Sciatic nerve (tissue), 2 donors: ENCODE data around the gene ACKR3. TPM values are rescaled to one million over a fixed set of nuclear protein-coding genes. Genes with fewer than 3 reads are reported as not detected.
A peak's percentile ranks its signal among the peaks of the same experiment; 100 is the strongest.

Source experiments
- ATAC-seq: fragments of 200-7000 bp; cut with Tn5 transposase; one replicate; pipeline ENCODE4 v1.9.1; 2020; ENCODE audit warnings: mild to moderate bottlenecking, moderate library complexity
- DNase-seq: peaks from one replicate; pipeline ENCODE4 v3.0.0-alpha.2; 2020; ENCODE audit warnings: low spot score
- intact Hi-C: fragments of 100-400 bp; cut with DNase I; formaldehyde crosslinking; loops from one replicate; pipeline ENCODE4 v1.14.2; 2022
- total RNA-seq: library from RNA; stranded (reverse); fragmentation: NEBNext Ultra II Directional; extraction: Animal tissue kit (Norgen Biotek cat#: 25700); gene quantifications from one replicate; pipeline ENCODE4 v1.2.1, GENCODE V29; 2021
- donor health status: DM: no; HTN: no; CAD: no.
- donor health status: DM: no; HTN: no; CAD: no.

ACKR3 gene
- total RNA-seq = 90.5 TPM

DNA sequence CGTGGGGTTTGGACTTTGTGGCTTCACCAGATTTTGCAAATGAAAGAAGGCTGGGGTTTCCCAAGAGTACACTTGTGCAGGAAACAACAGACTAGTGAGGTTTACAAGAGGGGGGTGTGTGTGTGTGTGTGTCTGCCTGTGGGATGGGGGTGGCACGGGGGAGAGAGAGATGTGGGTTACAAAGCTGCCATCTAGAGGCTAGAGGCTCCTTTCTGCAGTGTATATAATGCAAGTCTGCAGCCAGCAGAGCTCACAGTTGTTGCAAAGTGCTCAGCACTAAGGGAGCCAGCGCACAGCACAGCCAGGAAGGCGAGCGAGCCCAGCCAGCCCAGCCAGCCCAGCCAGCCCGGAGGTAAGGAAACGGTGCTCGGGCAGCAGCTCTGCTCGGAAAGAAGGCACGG is at the start of gene ACKR3:
TSS of gene ACKR3 (plus strand) at position 253 of the 401 bp plus-strand sequence. CDS start 10,641 bp downstream, outside the sequence.
- ATAC-seq = peak; percentile 89
- intact Hi-C loops = no loop called here
- DNase-seq = peak; percentile 87

DNA sequence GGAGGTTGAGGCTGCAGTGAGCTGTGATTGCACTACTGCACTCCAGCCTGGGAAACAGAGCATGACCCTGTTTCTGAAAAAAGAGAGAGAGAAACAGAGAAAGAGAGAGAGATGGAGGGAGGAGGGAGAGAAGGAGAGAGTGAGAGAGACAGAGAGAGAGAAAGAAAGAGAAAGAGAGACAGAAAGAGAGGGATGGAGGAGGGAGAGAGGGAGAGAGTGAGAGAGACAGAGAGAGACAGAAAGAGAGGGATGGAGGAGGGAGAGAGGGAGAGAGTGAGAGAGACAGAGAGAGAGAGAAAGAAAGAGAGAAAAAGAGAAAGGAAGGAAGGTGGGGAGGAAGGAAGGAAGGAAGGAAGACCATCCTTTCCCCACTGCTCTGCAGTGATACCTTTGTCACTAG is 48.1 kb upstream of the ACKR3 start:
- DNase-seq (no peak), ATAC-seq (no peak)
- intact Hi-C loops = loop anchor here (1.0 kb wide), 1 partner anchor 31 kb away; no protein-coding TSS in a partner anchor

DNA sequence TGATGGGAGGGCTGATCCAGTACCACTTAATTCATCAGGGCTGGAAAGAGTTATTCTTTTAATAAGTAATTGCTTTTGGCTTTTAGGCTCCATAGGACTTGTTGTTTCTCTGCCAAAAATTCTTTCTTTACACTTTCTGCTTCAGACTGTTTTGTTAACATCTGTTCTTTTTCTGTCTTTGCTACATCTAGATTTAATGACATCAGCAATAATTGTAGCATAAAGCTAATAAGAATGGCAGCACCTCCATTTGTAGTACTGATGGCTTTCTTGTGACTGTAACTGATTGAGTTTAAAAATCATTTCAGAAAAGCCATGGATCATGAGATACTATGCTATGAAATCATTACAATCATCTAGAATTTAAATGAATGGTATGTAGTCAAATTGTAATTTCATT is 46.4 kb upstream of the ACKR3 start:
- ATAC-seq = no peak
- intact Hi-C loops = no loop called here
- DNase-seq = no peak

DNA sequence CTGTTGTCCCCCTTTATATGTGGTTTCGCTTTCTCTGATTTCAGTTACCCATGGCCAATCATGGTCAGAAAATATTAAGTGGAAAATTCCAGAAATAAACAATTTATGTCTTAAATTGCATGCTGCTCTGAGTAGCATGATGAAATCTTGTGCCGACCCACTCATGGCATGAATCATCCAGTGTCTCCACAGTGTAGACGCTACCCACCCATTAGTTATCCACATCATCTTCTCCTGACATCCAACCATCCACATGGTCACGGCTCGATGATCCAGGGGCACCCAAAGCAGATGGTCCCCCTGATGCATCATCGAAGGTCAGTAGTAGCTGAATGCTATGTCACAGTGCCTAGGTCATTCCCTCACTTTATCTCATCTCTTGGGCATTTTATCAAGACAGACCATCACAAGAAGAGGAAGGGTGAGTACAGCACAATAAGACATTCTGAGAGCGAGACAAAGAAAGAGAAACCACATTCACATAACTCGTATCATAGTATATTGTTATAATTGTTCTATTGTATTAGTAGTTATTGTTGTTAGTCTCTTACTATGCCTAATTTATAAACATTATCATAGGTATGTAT is 44.1 kb upstream of the ACKR3 start:
- DNase-seq (no peak), ATAC-seq (no peak)
- intact Hi-C loops = no loop called here

DNA sequence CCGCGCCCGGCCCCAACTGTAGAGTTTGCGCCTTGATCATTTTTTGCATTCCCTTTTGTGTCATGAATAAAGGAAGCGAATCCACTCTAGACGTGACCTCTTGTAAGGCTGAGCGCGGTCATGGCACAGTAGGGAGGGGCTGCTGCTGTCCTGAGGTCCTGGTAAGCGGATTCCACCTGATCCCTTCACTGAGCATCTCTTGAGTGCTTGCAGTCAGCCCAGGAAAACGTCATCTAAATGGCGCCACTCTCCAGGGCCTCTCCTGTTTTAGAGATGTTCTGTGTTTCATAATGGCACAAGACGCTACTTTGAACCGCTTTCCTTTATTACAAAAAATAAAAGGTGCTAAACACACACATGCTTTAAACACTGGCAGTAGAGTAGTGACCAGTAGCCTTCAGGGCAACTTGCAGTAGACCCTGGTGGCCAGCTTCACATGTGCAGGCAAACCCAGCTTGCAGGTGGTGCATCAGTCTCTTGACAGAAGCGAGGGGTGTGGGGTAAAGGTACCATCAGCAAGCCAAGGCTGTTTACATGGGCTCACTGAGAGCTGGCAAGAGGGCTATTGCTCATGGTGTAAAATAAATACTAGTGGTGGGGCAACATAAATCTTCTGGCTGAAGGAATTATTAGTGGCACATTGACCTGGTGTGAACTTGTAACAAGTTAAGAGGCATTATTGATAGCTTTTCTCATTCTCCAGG is 43.0 kb upstream of the ACKR3 start:
- ATAC-seq = no peak
- intact Hi-C loops = no loop called here
- no peak for DNase-seq

DNA sequence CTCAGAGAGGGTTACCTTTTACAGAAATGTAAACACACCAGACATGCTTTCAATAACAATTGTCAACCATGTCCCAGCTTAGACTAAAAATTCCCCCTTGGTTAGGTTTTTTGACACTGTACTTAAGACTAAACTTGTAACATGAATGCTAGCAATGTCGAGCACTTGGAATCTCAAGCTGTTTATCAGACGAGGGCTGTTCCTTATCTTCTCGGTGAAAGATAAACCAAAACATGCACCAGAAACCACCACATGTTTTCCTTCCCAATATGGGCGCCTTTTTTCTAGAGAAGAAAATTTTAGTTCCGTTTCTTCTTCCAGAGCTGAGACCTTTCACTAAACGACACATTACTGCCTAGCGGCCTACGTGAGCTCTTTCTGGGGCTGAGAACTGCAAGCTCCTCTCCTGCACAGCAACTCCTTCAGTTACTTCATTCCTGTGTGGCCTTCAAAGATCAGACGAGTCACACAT is 42.4 kb upstream of the ACKR3 start:
- intact Hi-C loops = no loop called here
- ATAC-seq (no peak), DNase-seq (no peak)

DNA sequence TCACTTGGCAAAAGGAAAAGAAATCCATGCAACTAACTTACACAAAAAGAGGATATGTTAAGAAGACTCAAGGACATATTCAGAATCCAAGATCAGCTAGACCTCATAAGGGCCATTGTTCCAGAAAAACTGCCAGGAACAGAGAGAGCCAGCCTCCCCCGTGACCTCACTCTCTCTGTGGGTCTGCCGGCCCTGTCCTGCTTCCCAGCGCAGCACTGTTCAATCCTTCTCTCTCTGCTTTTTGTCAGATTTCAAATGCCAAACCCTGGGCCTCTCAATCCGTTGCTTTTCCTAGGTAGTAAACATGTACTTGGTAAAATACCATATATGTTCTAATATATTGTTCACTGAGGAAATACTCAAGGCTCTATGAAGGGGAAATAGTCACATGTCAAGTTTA is 40.0 kb upstream of the ACKR3 start:
- ATAC-seq (no peak), DNase-seq (no peak)
- intact Hi-C loops = no loop called here

DNA sequence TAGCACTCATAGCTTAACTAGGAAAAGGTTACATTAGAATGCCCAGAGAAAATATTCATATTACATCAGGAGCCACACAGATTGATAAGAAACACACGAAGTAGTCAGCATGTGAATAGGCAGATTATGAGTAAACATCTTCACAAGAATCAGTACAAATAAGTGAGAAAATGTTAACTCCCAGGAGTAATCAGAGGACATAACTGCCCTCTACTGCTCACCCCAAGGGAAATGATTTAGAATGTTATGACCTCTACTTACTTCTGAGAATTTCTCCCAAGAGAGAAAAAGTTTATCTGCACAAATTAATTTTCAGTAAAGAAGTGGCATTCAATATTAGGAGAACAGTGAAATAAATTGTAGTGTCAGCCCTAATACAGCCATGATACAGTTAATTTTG is 39.1 kb upstream of the ACKR3 start:
- ATAC-seq (no peak), DNase-seq (no peak)
- intact Hi-C loops = no loop called here

DNA sequence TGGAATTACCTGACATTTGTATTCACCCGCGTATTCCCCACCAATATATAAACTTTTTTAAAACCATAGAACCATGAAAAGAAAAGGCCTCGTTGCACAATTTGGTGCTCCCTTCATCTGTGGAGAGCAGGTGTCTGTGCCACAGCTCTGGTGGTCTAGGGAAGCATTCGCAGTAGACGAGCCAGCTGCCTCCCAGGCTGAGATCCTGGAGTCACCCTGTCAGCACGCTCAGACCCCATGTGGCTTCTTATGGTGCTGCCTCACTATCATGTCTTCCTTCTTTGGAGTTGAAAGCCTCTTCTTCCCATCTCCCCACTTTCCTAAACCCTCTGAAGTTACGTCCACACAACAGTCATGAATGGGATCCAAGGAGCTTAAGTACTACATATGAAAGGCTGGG is 38.4 kb upstream of the ACKR3 start:
- ATAC-seq = no peak
- DNase-seq = no peak
- intact Hi-C loops = no loop called here

DNA sequence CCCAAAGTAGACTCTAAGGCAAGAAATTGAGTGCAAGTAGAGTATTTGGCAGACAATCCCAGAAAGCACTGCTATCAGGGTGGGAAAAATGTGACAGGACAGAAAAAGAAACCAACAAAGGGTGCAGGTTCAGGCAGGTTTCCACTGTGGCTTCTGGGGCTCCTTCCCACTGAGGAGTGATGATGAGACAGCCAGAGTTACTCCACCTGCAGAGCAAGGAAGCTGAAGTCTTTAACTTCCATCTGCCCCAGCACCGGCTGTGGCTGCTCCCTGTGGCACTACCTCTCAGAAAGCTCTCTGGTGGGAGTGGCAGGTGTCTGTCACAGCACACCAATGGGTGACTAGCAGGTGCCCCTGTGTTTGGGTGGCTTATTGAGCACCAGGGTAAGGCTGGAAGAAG is 37.6 kb upstream of the ACKR3 start:
- no peak for ATAC-seq
- intact Hi-C loops = no loop called here
- DNase-seq = no peak

DNA sequence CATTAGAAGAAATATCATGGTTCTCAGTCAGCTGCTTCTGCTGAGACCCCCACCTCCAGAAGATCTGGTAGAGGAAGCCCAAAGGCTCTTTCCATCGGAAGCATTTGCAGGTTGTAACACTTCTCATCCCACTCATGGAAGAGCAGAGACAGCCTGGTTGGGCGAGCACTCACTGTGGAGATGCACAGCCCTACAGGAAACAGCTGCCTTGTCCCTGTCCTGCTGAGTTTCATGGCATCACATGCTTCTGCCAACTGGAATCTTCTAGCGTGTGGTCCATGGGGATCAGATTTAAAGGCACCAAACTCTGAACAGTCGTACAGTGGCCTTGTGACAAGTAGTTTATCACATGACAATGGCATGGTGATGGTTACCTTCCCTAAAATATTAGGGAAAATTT is 36.3 kb upstream of the ACKR3 start:
- no peak for ATAC-seq
- DNase-seq = no peak
- intact Hi-C loops = no loop called here

DNA sequence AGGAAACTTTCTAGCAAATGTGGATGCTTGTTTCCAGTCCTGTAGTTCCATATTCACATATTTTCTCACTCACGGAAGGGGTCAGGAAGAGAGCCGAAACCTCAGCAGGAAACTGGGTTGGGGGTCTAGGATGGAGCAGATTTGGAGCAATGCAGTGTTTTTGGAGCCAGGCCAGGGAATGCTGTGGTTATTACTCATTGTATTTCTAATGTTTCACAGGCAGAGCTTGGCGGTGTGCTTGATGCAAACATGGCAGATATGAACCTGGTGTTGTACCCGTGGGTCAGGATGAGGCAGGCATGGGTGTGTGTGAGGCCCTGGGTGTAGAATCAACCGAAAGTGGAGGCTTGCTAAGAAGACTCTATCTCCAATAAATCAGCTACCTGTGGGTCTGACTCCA is 34.6 kb upstream of the ACKR3 start:
- no peak for ATAC-seq
- intact Hi-C loops = no loop called here
- no peak for DNase-seq

DNA sequence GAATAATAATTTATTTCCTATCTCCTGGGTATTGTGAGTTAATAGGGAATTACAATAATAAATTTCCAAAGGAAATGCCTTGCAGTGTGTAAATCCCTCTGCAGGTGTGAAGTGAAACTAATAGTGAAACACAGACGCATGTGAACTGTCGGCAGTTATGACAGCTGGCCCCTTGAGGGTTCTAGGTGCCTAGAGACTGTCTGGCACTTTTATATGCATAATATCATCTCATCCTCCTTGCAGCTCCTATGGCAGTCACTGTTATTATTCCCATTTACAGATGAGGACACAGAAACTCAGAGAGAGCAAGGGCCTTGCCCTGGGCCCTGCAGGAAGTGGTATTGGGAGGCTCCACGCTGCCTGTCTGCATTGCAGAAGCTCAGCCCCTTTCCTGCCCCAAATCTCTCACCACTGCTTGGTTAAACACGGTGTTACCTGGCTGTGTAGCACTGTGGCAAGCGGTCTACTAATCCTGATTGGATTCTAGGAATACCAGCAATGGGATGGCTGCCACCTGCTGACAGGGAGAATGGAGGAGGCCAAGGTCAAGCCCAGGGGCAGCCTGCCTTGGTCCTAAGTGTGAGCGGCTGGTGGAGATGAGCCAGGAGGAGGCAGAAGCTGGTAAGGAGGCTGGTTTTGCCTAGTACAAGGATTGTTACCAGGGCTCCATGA is 32.8 kb upstream of the ACKR3 start:
- peak; percentile 33 for ATAC-seq
- no peak for DNase-seq

DNA sequence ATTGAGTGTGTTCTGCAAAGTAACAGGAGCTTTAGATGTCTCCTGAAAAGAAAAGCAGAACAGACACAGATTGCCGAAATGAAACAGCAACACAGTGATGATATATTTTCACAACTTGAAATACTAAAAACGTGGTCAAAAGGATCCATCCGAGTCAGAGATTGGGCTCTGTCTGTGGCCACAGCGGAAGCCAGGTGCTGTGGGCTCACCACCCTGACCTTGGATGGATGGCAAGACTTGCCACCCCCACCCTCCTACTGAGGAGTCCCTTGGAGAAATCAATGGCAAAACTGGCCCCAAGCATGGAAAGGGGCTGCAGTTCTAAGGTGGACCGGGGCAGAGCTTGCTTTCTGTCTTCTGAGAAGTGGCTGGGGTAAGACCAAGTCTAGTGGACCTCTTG is 31.4 kb upstream of the ACKR3 start:
- ATAC-seq = peak; percentile 25
- intact Hi-C loops = no loop called here

More for the DNA sequence above, 32.8 kb upstream of the ACKR3 start:
- intact Hi-C loops = no loop called here

DNA sequence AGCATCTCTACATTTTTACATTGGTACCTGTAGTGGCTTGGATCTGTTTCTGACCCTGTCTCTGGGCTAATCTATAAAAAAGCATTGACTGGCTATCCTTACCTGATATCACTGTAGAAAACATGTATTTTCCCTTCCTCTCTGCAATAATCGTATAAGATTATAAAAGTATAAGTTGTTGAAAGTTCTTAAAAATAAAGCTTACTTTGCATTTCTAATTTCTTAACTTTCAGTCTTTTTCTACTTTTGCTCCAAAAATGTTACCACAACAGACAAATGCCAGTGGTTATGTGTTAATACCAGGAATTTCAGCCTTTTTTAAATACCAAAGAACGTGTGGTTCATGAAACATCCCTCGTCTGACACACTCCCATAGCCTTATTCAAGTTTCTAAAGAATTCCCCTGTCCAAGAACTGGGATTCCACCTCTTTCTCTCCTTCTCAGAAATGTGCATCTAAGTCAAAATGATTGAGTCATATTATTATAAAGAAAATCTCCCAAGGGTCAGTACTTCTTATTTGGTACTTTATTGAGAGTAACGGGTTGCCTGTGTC is 28.5 kb upstream of the ACKR3 start:
- DNase-seq (no peak), ATAC-seq (no peak)
- intact Hi-C loops = no loop called here

More for the DNA sequence above, 31.4 kb upstream of the ACKR3 start:
- no peak for DNase-seq

DNA sequence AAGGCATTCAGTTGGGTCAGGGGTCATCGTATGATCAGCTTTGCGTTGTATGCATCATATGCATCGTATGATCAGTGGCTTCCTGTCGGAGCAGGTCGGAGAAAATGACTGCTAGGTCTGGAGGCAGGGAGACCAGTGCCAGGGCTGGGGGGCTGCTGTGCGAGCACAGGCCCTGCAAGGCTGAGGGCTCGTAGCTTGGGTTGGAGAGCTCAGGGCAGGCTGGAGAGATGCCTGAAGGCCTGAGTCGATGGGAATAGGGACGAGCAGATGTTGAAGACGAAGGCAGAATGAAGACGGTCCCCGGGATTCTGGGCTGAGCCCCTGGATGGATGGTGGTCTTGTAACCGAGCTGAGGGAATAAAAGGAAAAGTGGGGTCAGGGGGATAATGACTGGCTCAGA is 25.3 kb upstream of the ACKR3 start:
- intact Hi-C loops = no loop called here
- no peak for ATAC-seq
- DNase-seq = no peak

DNA sequence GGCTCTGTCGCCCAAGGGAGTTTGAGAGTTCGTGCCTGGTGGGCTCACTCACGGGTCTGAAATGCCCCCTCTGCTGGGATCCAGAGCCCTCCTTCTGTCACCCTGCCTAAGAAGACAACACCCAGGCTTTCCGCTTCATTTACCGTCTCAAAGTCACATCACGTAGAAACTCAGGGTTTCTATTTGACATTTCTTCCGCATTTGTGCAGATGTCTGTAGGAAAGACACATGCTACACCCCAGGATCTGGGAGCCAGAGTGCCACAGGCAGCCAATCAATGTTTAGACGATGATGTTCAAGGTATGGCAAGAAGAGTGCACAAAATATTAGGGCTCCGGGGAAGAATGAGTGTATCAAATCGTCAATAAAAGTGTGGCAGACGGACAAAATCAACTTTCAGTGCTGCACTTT is 24.4 kb upstream of the ACKR3 start:
- DNase-seq (no peak), ATAC-seq (no peak)
- intact Hi-C loops = no loop called here

DNA sequence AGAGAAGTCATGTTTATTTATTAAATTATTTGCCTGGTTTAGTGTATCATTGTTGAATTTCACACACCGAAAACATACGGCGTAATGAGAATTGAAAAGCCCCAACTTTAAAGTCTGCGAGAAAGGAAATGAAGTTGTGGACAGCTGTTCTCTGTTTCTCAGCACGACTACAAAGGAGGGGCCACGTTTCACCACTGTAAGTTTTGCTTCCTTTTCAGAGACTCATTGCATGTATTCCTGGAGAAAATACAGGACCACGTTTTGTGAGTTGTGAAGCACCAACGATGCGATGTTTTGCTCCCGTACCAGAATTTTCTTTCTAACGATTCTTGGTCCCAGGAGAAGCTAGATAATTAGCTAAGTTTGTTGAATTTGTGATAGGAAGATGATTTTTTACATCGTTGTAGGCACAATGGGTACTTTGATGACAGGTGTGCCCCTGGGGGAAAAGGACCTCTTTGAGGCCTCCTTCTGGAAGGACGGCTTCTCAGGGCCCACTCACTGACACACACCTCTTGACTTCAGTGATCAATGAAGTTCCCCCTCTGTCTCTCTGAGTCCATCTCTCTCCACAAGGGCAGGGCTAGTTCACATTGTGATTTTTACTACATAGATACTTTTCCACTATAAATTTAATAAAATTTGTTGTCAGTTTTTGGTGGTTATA is 23.7 kb upstream of the ACKR3 start:
- DNase-seq (no peak), ATAC-seq (no peak)
- intact Hi-C loops = no loop called here

DNA sequence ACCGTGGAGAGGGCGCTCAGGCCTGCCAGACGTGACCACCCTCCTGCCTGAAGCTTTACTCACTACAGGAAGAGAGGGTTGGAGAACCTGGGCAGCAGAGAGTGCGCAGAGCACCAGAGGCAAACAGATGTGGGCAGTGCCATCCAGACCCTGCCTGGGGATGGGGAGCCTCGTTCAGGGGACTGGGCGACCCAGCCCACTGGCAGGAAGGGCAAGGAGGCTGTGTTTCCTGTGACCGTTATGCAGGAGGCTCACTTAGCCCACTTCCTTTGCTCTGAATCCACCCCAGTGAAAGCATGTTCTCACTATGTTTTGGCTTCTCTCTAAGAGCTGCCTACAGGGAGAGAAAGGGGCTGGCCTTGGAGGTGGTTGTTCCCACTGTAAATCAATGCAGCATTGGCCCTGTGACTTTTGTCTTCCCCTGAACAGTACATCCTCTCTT is 23.0 kb upstream of the ACKR3 start:
- ATAC-seq = no peak
- intact Hi-C loops = no loop called here
- no peak for DNase-seq
